A673 (cell line): ENCODE results near the gene PRELID2.

ENCODE experiments used
- EZH2 ChIP-seq: fragments of 200-600 bp; sonication (generic); IDR thresholded peaks from 2 replicates; pipeline ENCODE4 v1.6.1; 2017; ENCODE audit warnings: borderline replicate concordance, low read depth, mild to moderate bottlenecking, mixed read lengths, antibody characterized with exemption, low read length; ENCODE audit not compliant: poor library complexity, severe bottlenecking
- TF ChIP-seq, protein P1 (sequence below): fragments of 300-800, 200-600 bp; sonication (generic); conservative IDR thresholded peaks from 2 replicates; pipeline ENCODE4 v1.5.1; 2017; ENCODE audit warnings: low read depth, mild to moderate bottlenecking, antibody characterized with exemption, low read length, moderate library complexity, mixed read lengths

DNA sequence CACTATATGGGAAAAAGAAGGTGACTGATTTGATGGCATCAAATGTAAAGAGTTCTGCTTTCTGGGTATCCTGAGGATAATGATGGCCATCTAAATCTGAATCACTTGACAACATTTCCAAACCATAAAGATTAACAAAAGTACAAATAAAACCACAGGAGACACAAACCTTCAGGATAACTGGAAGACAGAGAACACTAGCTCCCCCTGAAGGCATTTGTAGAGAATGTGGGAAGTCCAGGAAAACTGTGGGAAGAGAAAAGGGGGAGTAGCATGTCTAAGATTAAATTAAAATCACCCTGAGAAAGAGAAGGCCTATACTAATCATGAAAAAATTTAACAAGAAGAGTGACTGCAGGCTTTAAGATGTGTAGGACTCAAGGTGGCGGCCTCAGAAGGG lies 116.2 kb downstream of the PRELID2 start:
- TF ChIP-seq, protein P1, sequence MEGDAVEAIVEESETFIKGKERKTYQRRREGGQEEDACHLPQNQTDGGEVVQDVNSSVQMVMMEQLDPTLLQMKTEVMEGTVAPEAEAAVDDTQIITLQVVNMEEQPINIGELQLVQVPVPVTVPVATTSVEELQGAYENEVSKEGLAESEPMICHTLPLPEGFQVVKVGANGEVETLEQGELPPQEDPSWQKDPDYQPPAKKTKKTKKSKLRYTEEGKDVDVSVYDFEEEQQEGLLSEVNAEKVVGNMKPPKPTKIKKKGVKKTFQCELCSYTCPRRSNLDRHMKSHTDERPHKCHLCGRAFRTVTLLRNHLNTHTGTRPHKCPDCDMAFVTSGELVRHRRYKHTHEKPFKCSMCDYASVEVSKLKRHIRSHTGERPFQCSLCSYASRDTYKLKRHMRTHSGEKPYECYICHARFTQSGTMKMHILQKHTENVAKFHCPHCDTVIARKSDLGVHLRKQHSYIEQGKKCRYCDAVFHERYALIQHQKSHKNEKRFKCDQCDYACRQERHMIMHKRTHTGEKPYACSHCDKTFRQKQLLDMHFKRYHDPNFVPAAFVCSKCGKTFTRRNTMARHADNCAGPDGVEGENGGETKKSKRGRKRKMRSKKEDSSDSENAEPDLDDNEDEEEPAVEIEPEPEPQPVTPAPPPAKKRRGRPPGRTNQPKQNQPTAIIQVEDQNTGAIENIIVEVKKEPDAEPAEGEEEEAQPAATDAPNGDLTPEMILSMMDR = peak; percentile 72
- TF ChIP-seq EZH2 = no peak
